ENCODE measurements around the gene MGAT5B. TPM values are rescaled to one million over a fixed set of nuclear protein-coding genes. Genes with fewer than 3 reads are reported as not detected.

MGAT5B gene
- total RNA-seq, 1 donor from 2014 or later, result 1.8 TPM

- H3K9me3 Mint-ChIP-seq, result no peaks in the 10 kb centered on the region
- Histone ChIP-seq H3K4me3 (no peak overlapping the region), H3K9me3 (ENCODE audit: low read depth) (no peaks in the 10 kb centered on the region), H3K27me3 (no peaks in the 10 kb centered on the region), H3K4me1 (peaks cover 21% of the 10 kb centered on the region), H3K36me3 (no peaks in the 10 kb centered on the region), H4K20me1 (ENCODE audit: low read depth) (no peaks in the 10 kb centered on the region), H3K4me2 (no peak overlapping the region), H2AFZ (replicated peaks) (no peak overlapping the region), H3K79me2 (ENCODE audit: low read depth) (no peaks in the 10 kb centered on the region), H3K27ac (no peak overlapping the region), H3K9ac (no peak overlapping the region), H3F3A (ENCODE audit: low read depth) (peaks cover 25% of the 10 kb centered on the region)
- peaks cover 18% of the 10 kb centered on the region for H3K27me3 Mint-ChIP-seq (ENCODE audit: insufficient read depth, low read depth)
- TF ChIP-seq EZH2phosphoT487 (IDR thresholded peaks at IDR 0.05) (no peak), EZH2 (IDR thresholded peaks at IDR 0.05) (no peak), CTCF (IDR thresholded peaks at IDR 0.05) (no peak)
- peak overlapping the region; percentile 13 for H3K27ac Mint-ChIP-seq
- peaks cover 39% of the 10 kb centered on the region for H3K4me1 Mint-ChIP-seq
- no peaks in the 10 kb centered on the region for H3K36me3 Mint-ChIP-seq
- no peak for DNase-seq (ENCODE audit: low spot score)
- H3K4me3 Mint-ChIP-seq, result no peak overlapping the region
Measured at GRCh38 chr17:76843703-76844484, 24.3 kb upstream of the MGAT5B start.

DNA sequence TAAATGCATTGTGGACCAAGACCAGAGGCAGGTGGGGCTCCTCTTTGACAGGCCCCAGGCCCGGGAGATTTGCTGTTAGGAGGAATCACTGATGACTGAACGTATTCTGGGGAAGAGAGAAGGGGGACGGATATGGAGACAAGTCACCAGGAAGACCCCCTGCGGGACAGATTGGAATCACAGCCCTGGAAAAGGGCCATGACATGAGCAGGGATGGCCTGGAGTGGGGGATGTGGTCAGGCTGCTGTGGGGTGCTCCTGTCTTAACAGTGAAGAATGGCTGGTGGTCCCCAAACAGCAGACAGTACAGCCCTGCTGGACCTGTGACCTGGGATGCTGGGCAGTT lies 23.7 kb upstream of the MGAT5B start:
- peaks cover 21% of the 10 kb centered on the region for H3F3A ChIP-seq (ENCODE audit: low read depth)
- Mint-ChIP-seq H3K27me3 (ENCODE audit: insufficient read depth, low read depth) (peaks cover 18% of the 10 kb centered on the region), H3K27ac (peak overlapping the region; percentile 13), H3K36me3 (no peaks in the 10 kb centered on the region), H3K4me3 (no peak overlapping the region), H3K9me3 (peaks cover under 1% of the 10 kb centered on the region), H3K4me1 (peaks cover 38% of the 10 kb centered on the region)
- no peak overlapping the region for H3K4me3 ChIP-seq
- H3K4me2 ChIP-seq, result no peak overlapping the region
- peaks cover 20% of the 10 kb centered on the region for H3K4me1 ChIP-seq
- DNase-seq (ENCODE audit: low spot score), result no peak
- H3K27me3 ChIP-seq, result no peaks in the 10 kb centered on the region
- no peaks in the 10 kb centered on the region for H3K79me2 ChIP-seq (ENCODE audit: low read depth)
- H3K27ac ChIP-seq, result no peak overlapping the region
- H3K9ac ChIP-seq, result no peak overlapping the region
- no peaks in the 10 kb centered on the region for H3K36me3 ChIP-seq
- TF ChIP-seq EZH2 (IDR thresholded peaks at IDR 0.05) (no peak), CTCF (IDR thresholded peaks at IDR 0.05) (no peak), EZH2phosphoT487 (IDR thresholded peaks at IDR 0.05) (no peak)
- no peaks in the 10 kb centered on the region for H3K9me3 ChIP-seq (ENCODE audit: low read depth)
- H4K20me1 ChIP-seq (ENCODE audit: low read depth), result no peaks in the 10 kb centered on the region
- H2AFZ ChIP-seq (replicated peaks), result no peak overlapping the region

- Histone ChIP-seq H4K20me1 (ENCODE audit: low read depth) (no peaks in the 10 kb centered on the region), H3K79me2 (ENCODE audit: low read depth) (no peaks in the 10 kb centered on the region), H3K9ac (no peak overlapping the region), H3K27ac (no peak overlapping the region), H3K27me3 (no peaks in the 10 kb centered on the region), H3K4me2 (no peak overlapping the region), H2AFZ (replicated peaks) (no peak overlapping the region), H3K4me3 (no peak overlapping the region), H3K9me3 (ENCODE audit: low read depth) (no peaks in the 10 kb centered on the region), H3K36me3 (no peaks in the 10 kb centered on the region), H3K4me1 (peaks cover 16% of the 10 kb centered on the region), H3F3A (ENCODE audit: low read depth) (peaks cover 17% of the 10 kb centered on the region)
- Mint-ChIP-seq H3K4me3 (no peak overlapping the region), H3K27me3 (ENCODE audit: insufficient read depth, low read depth) (peaks cover 16% of the 10 kb centered on the region), H3K4me1 (peaks cover 36% of the 10 kb centered on the region), H3K27ac (no peak overlapping the region), H3K36me3 (no peaks in the 10 kb centered on the region), H3K9me3 (peaks cover 2% of the 10 kb centered on the region)
- no peak for DNase-seq (ENCODE audit: low spot score)
- TF ChIP-seq EZH2phosphoT487 (IDR thresholded peaks at IDR 0.05) (no peak), EZH2 (IDR thresholded peaks at IDR 0.05) (no peak), CTCF (IDR thresholded peaks at IDR 0.05) (no peak)
Measured at GRCh38 chr17:76844846-76845245, 23.4 kb upstream of the MGAT5B start.
